ENCODE measurements around the gene ZNF654. TPM values are rescaled to one million over a fixed set of nuclear protein-coding genes. Genes with fewer than 3 reads are reported as not detected.

Gene ZNF654
- total and polyA plus RNA-seq, 2 donors (not counting 1 experiment from before 2014, with no cell fraction given) = 4.0 to 19.5 TPM

DNA sequence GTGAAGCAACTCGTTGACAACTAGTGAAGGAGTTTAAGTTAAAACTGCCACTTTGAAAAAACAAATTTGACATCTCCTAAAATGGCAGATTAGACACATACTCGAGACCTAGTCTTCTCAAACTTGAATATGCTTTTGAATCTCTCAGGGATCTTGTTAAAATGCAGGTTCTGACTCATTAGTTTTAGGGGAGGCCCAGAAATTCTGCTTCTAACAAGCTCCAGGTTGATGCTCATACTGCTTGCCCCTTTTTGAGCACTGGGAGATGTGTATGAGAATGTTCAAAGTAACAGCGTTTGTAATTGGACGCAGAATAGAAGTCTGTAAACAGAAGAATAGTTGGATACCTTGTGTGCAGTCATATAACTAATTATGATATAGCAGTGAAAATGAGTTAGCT is 92.3 kb downstream of the ZNF654 start:
- ChIA-PET CTCF (interaction anchor here (0.7 to 1.9 kb wide), 5 partner anchors 8 to 93 kb away, joined by 3 to 7 read pairs (median 4); partner anchors contain the start of gene CGGBP1), POLR2A (interaction anchor here (2.5 kb wide), 1 partner anchor 93 kb away, joined by 25 read pairs; the partner anchor contains the start of genes CGGBP1 and ZNF654)
- peak overlapping the region; percentile 94 for H3K4me2 ChIP-seq (replicated peaks; ENCODE audit: low read depth, low read length, poor library complexity, severe bottlenecking)
- H3K9ac ChIP-seq (ENCODE audit: low read length) = peak overlapping the region; percentile 42
- no peaks in the 10 kb centered on the region for H3K9me3 ChIP-seq (ENCODE audit: control extremely low read depth in 1 of 3, control insufficient read depth in 2 of 3, insufficient read depth in 1 of 3, low read length in 2 of 3)
- DNase-seq (peak; percentile 12), ATAC-seq (ENCODE audit: low read depth) (no peak)
- no peaks in the 10 kb centered on the region for H3K27me3 ChIP-seq (replicated peaks in 1 of 4; ENCODE audit: control extremely low read depth in 1 of 4, control insufficient read depth in 3 of 4, insufficient read depth in 4 of 4, low read length in 3 of 4)
- peaks cover 42% of the 10 kb centered on the region for H3K4me1 Mint-ChIP-seq
- H3K27ac ChIP-seq (ENCODE audit: low read length in 2 of 2) = peak overlapping the region; percentile 57 to 98
- H3K36me3 ChIP-seq (replicated peaks in 1 of 2; ENCODE audit: control extremely low read depth in 1 of 2, control insufficient read depth in 1 of 2, extremely low read depth in 1 of 2, insufficient read depth in 2 of 2, low read length in 1 of 2) = peaks cover 1 to 23% of the 10 kb centered on the region in 2 experiments
- TF ChIP-seq EZH2 (IDR thresholded peaks at IDR 0.05; ENCODE audit: borderline replicate concordance, insufficient read depth, low read depth, low read length, poor library complexity, severe bottlenecking) = no peak
- TF ChIP-seq, protein P1, sequence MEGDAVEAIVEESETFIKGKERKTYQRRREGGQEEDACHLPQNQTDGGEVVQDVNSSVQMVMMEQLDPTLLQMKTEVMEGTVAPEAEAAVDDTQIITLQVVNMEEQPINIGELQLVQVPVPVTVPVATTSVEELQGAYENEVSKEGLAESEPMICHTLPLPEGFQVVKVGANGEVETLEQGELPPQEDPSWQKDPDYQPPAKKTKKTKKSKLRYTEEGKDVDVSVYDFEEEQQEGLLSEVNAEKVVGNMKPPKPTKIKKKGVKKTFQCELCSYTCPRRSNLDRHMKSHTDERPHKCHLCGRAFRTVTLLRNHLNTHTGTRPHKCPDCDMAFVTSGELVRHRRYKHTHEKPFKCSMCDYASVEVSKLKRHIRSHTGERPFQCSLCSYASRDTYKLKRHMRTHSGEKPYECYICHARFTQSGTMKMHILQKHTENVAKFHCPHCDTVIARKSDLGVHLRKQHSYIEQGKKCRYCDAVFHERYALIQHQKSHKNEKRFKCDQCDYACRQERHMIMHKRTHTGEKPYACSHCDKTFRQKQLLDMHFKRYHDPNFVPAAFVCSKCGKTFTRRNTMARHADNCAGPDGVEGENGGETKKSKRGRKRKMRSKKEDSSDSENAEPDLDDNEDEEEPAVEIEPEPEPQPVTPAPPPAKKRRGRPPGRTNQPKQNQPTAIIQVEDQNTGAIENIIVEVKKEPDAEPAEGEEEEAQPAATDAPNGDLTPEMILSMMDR (IDR thresholded peaks at IDR 0.05) = no peak
- H3K4me1 ChIP-seq (ENCODE audit: control insufficient read depth in 2 of 2, insufficient read depth in 2 of 2, low read length in 2 of 2) = peaks cover 25 to 33% of the 10 kb centered on the region in 2 donors
- intact Hi-C loops (cut with micrococcal nuclease) = no loop called here
- H3K27me3 Mint-ChIP-seq = no peaks in the 10 kb centered on the region
- peak overlapping the region in 3 of 5 experiments; percentile 38 to 100 (median 92) for H3K4me3 ChIP-seq (ENCODE audit: control extremely low read depth in 1 of 5, extremely low read depth in 1 of 5, insufficient read depth in 1 of 5, low read depth in 2 of 5, low read length in 4 of 5)
- H3K4me3 Mint-ChIP-seq = peak overlapping the region; percentile 99
- peak overlapping the region; percentile 29 for H3K27ac Mint-ChIP-seq
- WGBS (ENCODE audit: insufficient coverage) = 40% methylated on average over 1 of the region's 4 CpGs
- peaks cover 64% of the 10 kb centered on the region for H3K79me2 ChIP-seq (ENCODE audit: control insufficient read depth, insufficient read depth, low read length)
- peaks cover 7% of the 10 kb centered on the region for H4K20me1 ChIP-seq (ENCODE audit: control insufficient read depth, insufficient read depth, low read length, poor library complexity, severe bottlenecking)
- H3K9me3 Mint-ChIP-seq (ENCODE audit: insufficient read depth) = no peaks in the 10 kb centered on the region
- no peak overlapping the region for H2AFZ ChIP-seq (ENCODE audit: insufficient read depth, low read depth, low read length, poor library complexity, severe bottlenecking)

DNA sequence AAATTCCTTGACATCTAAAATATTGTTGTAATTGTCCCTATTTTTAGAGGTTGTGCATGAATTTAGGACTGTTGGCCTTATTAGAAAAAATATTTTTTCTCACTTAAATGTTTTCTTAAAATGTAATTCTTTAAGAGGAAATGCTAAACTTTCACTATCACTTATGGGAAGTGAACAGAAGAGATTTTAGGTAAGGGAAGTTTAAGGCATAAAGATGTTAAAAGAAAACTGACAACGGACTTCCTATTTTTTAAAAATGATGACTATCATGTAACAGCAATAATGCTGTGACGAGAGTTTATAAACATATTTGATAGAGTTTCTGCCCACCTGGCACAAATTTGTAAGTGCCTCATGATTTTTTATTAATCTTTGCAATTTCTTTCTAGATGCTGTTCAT is 93.8 kb downstream of the ZNF654 start:
- Mint-ChIP-seq H3K9me3 (ENCODE audit: insufficient read depth) (no peaks in the 10 kb centered on the region), H3K27me3 (no peaks in the 10 kb centered on the region), H3K4me1 (peaks cover 52% of the 10 kb centered on the region), H3K27ac (peak overlapping the region; percentile 28), H3K4me3 (peak overlapping the region; percentile 55)
- peak overlapping the region in 2 of 5 experiments; percentile 23 to 33 for H3K4me3 ChIP-seq (ENCODE audit: control extremely low read depth in 1 of 5, extremely low read depth in 1 of 5, insufficient read depth in 1 of 5, low read depth in 2 of 5, low read length in 4 of 5)
- no peaks in the 10 kb centered on the region for H3K27me3 ChIP-seq (replicated peaks in 1 of 4; ENCODE audit: control extremely low read depth in 1 of 4, control insufficient read depth in 3 of 4, insufficient read depth in 4 of 4, low read length in 3 of 4)
- peaks cover 5 to 37% of the 10 kb centered on the region in 2 experiments for H3K36me3 ChIP-seq (replicated peaks in 1 of 2; ENCODE audit: control extremely low read depth in 1 of 2, control insufficient read depth in 1 of 2, extremely low read depth in 1 of 2, insufficient read depth in 2 of 2, low read length in 1 of 2)
- WGBS (ENCODE audit: insufficient coverage) = no CpG with 5 or more reads among the region's 2 CpGs
- H3K4me1 ChIP-seq (ENCODE audit: control insufficient read depth in 2 of 2, insufficient read depth in 2 of 2, low read length in 2 of 2) = peaks cover 28 to 33% of the 10 kb centered on the region in 2 donors
- no peaks in the 10 kb centered on the region for H3K9me3 ChIP-seq (ENCODE audit: control extremely low read depth in 1 of 3, control insufficient read depth in 2 of 3, insufficient read depth in 1 of 3, low read length in 2 of 3)
- peak overlapping the region; percentile 94 for H3K4me2 ChIP-seq (replicated peaks; ENCODE audit: low read depth, low read length, poor library complexity, severe bottlenecking)
- no peak overlapping the region for H2AFZ ChIP-seq (ENCODE audit: insufficient read depth, low read depth, low read length, poor library complexity, severe bottlenecking)
- ATAC-seq (ENCODE audit: low read depth) (no peak), DNase-seq (peak; percentile 9)
- H3K9ac ChIP-seq (ENCODE audit: low read length) = peak overlapping the region; percentile 12
- TF ChIP-seq, protein P1 (IDR thresholded peaks at IDR 0.05) = no peak
- no peak for TF ChIP-seq EZH2 (IDR thresholded peaks at IDR 0.05; ENCODE audit: borderline replicate concordance, insufficient read depth, low read depth, low read length, poor library complexity, severe bottlenecking)
- peaks cover 22% of the 10 kb centered on the region for H4K20me1 ChIP-seq (ENCODE audit: control insufficient read depth, insufficient read depth, low read length, poor library complexity, severe bottlenecking)
- intact Hi-C loops (cut with micrococcal nuclease) = no loop called here
- ChIA-PET CTCF (no interaction called here), POLR2A (no interaction called here)
- H3K27ac ChIP-seq (ENCODE audit: low read length in 2 of 2) = peak overlapping the region in 1 of 2 donors; percentile 11
- H3K79me2 ChIP-seq (ENCODE audit: control insufficient read depth, insufficient read depth, low read length) = peaks cover 77% of the 10 kb centered on the region
